K562 (cell line): Measurements from ENCODE around the gene TLX2. TPM values are rescaled to one million over a fixed set of nuclear protein-coding genes. Genes with fewer than 3 reads are reported as not detected.
A peak's percentile ranks its signal among the peaks of the same experiment; 100 is the strongest.

Experiments
- CTBP1 ChIP-seq: fragments of 450-650 bp; IDR thresholded peaks from 2 replicates; pipeline ENCODE4 v1.6.1; 2016; ENCODE audit warnings: borderline replicate concordance
- DMBX1 ChIP-seq: fragments of 250-450 bp; sonication (Bioruptor Pico); IDR thresholded peaks from 2 replicates; pipeline ENCODE4 v1.8.0; 2022; ENCODE audit warnings: inconsistent platforms, mild to moderate bottlenecking, moderate library complexity, borderline replicate concordance
- E2F3 ChIP-seq: fragments of 250-450 bp; sonication (Bioruptor Pico); IDR thresholded peaks from 2 replicates; pipeline ENCODE4 v1.4.0; 2020; ENCODE audit warnings: mild to moderate bottlenecking
- NR0B1 ChIP-seq: fragments of 450-650 bp; IDR thresholded peaks from one replicate; pipeline ENCODE4 v1.6.1; 2018; ENCODE audit warnings: mild to moderate bottlenecking, moderate library complexity; ENCODE audit not compliant: partially characterized antibody
- TEAD1 ChIP-seq, 2 experiments: fragments of 450-650 bp in 1 of 2; sonication (generic) in 1 of 2; formaldehyde crosslinking; IDR thresholded peaks; 2 replicates each; pipeline versions ENCODE4 v1.4.0 to v1.8.0; 2020 to 2022; ENCODE audit warnings: mild to moderate bottlenecking in 2 of 2, missing genetic modification reagents in 1 of 2
- ZKSCAN1 ChIP-seq: fragments of 150-350 bp; IDR thresholded peaks from 2 replicates; pipeline ENCODE4 v1.6.1; 2016; ENCODE audit warnings: low read depth, low read length
- ZNF24 ChIP-seq: fragments of 450-650 bp; IDR thresholded peaks from 2 replicates; pipeline ENCODE4 v1.6.1; 2016
- ZNF395 ChIP-seq: fragments of 200-800 bp; sonication (Bioruptor generic); IDR thresholded peaks from 2 replicates; pipeline ENCODE4 v1.6.1; 2017; ENCODE audit warnings: missing genetic modification characterization, missing compliant biosample characterization
- ZNF444 ChIP-seq: fragments of 250-450 bp; sonication (Bioruptor Pico); IDR thresholded peaks from 2 replicates; pipeline ENCODE4 v1.4.0; 2020; ENCODE audit warnings: mild to moderate bottlenecking, moderate library complexity
- ZNF511 ChIP-seq: sonication (generic); formaldehyde crosslinking; IDR thresholded peaks from 2 replicates; pipeline ENCODE4 v1.8.0; 2022; ENCODE audit warnings: mild to moderate bottlenecking, missing genetic modification reagents
- polyA plus RNA-seq, 8 experiments: library from polyadenylated mRNA; depleted of rRNA in 4 of 8; stranded (reverse) in 5 of 8; unstranded in 3 of 8; fragments of >200 nt; fragmentation: Nextera tagmentation in 2 of 8; fragmentation: Illumina TruSeq in 1 of 8; extraction: Ambion mirVana in 2 of 8; extraction: Trizol in 1 of 8; gene quantifications; 2 replicates each; pipeline versions ENCODE4 v1.2.1 to v1.2.3, GENCODE V29; 2011 to 2014; ENCODE audit warnings: inconsistent platforms in 1 of 8, missing spikeins in 1 of 8
- total RNA-seq, 7 experiments: library from RNA; depleted of rRNA in 6 of 7; stranded (reverse); fragments of >200 nt in 6 of 7; fragmentation: Illumina TruSeq in 2 of 7; extraction: Trizol in 2 of 7; gene quantifications; 2 replicates each; pipeline versions ENCODE4 v1.2.1 to v1.2.3, GENCODE V29; 2011 to 2021; ENCODE audit warnings: low replicate concordance in 1 of 7
- TF ChIP-seq, protein P1 (sequence below): fragments of 200-600 bp; sonication (generic); IDR thresholded peaks from one replicate; pipeline ENCODE4 v1.6.1; 2012; ENCODE audit warnings: mild to moderate bottlenecking, low read depth, low read length, inconsistent platforms

TLX2 gene
- total and polyA plus RNA-seq, 9 of the 15 experiments (the other 6 are each of a cell fraction or from before 2014, with no cell fraction given): not detected

- TF ChIP-seq ZKSCAN1 (no peak), ZNF395 (no peak), TEAD1 (CRISPR knock-in tag; IDR thresholded peaks at IDR 0.05) (peak in 1 of 2 experiments; percentile 2; a peak in 1 of 4 replicates), ZNF24 (no peak), CTBP1 (peak; percentile 42; the same call in 1 of the 2 replicates), E2F3 (peak; percentile 85; the same call in 1 of the 2 replicates), NR0B1 (no peak), DMBX1 (CRISPR knock-in tag) (no peak), ZNF511 (peak; percentile 61; the same call in 1 of the 2 replicates), ZNF444 (CRISPR knock-in tag) (peak; percentile 23; the same call in 1 of the 2 replicates)
- TF ChIP-seq, protein P1, sequence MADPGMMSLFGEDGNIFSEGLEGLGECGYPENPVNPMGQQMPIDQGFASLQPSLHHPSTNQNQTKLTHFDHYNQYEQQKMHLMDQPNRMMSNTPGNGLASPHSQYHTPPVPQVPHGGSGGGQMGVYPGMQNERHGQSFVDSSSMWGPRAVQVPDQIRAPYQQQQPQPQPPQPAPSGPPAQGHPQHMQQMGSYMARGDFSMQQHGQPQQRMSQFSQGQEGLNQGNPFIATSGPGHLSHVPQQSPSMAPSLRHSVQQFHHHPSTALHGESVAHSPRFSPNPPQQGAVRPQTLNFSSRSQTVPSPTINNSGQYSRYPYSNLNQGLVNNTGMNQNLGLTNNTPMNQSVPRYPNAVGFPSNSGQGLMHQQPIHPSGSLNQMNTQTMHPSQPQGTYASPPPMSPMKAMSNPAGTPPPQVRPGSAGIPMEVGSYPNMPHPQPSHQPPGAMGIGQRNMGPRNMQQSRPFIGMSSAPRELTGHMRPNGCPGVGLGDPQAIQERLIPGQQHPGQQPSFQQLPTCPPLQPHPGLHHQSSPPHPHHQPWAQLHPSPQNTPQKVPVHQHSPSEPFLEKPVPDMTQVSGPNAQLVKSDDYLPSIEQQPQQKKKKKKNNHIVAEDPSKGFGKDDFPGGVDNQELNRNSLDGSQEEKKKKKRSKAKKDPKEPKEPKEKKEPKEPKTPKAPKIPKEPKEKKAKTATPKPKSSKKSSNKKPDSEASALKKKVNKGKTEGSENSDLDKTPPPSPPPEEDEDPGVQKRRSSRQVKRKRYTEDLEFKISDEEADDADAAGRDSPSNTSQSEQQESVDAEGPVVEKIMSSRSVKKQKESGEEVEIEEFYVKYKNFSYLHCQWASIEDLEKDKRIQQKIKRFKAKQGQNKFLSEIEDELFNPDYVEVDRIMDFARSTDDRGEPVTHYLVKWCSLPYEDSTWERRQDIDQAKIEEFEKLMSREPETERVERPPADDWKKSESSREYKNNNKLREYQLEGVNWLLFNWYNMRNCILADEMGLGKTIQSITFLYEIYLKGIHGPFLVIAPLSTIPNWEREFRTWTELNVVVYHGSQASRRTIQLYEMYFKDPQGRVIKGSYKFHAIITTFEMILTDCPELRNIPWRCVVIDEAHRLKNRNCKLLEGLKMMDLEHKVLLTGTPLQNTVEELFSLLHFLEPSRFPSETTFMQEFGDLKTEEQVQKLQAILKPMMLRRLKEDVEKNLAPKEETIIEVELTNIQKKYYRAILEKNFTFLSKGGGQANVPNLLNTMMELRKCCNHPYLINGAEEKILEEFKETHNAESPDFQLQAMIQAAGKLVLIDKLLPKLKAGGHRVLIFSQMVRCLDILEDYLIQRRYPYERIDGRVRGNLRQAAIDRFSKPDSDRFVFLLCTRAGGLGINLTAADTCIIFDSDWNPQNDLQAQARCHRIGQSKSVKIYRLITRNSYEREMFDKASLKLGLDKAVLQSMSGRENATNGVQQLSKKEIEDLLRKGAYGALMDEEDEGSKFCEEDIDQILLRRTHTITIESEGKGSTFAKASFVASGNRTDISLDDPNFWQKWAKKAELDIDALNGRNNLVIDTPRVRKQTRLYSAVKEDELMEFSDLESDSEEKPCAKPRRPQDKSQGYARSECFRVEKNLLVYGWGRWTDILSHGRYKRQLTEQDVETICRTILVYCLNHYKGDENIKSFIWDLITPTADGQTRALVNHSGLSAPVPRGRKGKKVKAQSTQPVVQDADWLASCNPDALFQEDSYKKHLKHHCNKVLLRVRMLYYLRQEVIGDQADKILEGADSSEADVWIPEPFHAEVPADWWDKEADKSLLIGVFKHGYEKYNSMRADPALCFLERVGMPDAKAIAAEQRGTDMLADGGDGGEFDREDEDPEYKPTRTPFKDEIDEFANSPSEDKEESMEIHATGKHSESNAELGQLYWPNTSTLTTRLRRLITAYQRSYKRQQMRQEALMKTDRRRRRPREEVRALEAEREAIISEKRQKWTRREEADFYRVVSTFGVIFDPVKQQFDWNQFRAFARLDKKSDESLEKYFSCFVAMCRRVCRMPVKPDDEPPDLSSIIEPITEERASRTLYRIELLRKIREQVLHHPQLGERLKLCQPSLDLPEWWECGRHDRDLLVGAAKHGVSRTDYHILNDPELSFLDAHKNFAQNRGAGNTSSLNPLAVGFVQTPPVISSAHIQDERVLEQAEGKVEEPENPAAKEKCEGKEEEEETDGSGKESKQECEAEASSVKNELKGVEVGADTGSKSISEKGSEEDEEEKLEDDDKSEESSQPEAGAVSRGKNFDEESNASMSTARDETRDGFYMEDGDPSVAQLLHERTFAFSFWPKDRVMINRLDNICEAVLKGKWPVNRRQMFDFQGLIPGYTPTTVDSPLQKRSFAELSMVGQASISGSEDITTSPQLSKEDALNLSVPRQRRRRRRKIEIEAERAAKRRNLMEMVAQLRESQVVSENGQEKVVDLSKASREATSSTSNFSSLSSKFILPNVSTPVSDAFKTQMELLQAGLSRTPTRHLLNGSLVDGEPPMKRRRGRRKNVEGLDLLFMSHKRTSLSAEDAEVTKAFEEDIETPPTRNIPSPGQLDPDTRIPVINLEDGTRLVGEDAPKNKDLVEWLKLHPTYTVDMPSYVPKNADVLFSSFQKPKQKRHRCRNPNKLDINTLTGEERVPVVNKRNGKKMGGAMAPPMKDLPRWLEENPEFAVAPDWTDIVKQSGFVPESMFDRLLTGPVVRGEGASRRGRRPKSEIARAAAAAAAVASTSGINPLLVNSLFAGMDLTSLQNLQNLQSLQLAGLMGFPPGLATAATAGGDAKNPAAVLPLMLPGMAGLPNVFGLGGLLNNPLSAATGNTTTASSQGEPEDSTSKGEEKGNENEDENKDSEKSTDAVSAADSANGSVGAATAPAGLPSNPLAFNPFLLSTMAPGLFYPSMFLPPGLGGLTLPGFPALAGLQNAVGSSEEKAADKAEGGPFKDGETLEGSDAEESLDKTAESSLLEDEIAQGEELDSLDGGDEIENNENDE: no peak
These were observed 39.9 kb downstream of the TLX2 start, which contains the start of the genes DOK1 and LOXL3 (continued) for GRCh38 chr2:74553892-74554819.
